Superior temporal gyrus (tissue), 1 donor: ENCODE measurements around the gene TMIGD3.

Experiments
- DNase-seq: peaks from one replicate; pipeline ENCODE4 v3.0.0-alpha.2; 2016; ENCODE audit errors: extremely low spot score

TMIGD3 gene

DNA sequence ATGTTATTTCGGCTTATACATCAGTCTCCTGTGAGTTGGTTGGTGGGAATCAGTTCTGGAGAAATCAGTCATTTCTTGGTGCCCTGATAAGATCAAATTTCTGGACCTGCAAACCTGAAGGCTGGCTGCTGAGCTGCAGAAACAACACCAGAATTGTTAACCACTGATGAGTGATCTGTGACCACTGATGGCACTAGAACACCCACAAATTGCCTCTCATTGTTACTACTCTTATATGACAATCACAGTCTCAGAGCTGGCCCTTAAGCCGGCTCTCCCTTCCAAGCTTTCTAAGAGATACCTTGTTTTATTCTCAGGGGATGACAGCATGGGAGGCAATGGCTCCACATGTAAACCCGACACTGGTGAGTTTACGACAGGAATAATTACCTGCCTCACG is 27.7 kb downstream of the TMIGD3 start:
- DNase-seq = no peak

DNA sequence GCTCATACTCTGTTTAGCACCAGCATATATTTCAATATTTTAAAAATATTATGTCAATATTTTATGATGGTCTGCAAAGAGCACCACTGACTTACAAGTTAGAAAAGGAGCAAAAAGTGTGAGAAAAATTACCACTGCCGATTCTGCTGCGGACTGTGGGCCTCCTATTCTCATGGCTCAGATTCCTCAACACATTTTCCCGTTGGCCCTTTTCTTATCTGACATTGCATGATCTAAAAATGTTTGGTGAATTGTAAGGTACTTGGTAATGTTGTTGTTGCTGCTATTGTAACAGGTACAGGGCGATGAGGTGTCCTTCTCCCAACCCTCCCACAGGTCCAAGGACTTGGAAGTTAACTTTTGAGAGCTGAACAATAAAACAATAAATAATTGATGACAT is 28.9 kb downstream of the TMIGD3 start:
- no peak for DNase-seq

DNA sequence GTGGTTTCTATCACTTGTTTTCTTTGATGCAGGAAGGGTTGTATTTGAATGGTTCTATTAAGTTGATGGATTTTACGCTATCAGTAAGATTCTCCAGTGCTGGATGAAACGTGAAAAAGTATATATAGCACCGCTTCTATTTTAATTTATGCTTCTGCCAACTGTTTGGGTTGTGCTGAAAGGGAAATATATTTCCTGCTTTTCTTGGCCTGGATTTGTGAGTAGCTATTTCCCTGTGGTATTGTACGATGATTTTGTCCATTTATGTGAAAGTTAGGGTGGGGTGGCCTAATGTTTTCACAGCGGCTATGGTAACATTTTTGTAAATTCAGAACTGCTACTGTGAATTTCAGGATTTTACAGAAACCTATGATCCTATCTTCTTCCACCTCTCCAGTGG is 29.3 kb downstream of the TMIGD3 start:
- DNase-seq = no peak

DNA sequence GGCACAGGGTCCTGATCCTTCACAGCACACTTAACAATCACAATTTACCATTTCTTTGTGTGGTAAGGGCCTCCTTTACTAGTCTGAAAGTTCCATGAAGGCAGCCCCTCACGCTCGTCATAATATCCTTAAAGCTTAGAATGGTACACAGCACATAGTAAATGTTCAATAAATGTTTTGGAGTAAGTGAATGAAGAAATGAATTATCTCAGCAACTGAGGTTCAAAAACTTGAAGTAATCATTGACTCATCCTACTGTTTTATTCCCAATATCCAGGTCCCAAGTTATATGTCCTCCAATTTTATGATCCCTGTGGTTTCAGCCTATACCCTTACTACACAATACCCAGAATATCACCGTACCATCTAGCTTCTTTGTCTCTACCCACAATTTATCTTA is 31.9 kb downstream of the TMIGD3 start:
- DNase-seq = no peak

DNA sequence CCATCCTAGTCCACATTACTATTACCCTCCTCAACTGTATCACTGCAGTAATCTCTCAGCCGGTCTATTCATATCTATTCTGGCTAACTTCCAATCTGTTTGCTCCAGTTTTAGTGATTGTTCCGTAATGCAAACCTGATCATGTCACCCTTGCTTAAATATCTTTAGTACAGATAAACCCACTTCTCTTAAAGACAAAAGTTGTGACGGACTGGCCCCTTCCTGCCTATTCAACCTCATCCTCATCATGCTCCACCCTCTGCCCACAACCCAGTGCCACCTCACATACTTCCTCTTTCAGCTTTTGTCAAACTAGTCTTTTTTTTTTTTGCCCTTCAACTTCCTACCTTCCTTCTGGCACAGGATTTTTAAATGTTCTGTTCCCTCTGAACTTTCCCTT is 32.4 kb downstream of the TMIGD3 start:
- DNase-seq = no peak

DNA sequence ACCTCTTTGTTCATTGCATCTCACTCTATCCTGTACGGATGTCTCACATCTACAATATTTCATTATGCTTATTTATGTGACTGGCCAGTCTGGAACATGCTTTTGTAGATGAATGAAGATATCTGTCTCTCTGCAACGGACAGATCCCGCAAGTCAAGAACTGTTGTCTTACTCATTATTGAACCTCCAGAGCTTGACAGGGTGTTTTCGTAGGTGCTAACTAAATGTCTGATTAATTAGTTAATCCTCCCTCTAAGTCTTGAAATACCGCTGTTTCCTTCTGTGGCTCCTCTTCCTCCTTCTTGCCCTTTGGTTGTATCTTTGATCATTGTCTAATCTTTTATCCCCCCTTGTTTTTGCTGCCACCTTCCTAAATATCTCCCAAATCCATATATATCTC is 32.8 kb downstream of the TMIGD3 start:
- DNase-seq = no peak

DNA sequence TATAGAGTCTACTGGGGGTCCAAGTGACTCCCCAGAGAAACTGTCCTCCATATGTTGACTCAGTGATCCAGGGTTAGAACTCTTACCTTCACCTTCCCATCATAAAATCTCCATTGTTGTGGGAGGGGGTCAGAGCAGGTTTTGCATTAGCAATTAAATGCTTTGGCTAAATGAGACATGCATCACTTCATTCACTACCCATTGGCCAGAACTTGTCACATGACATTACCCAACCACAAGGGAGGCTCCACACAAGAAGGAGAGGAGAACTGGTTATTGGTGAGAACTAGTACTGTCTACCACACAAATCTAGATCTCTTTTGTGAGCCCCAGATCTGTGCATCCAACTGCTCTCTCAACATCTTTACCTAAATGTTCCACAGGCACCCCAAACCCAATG is 33.9 kb downstream of the TMIGD3 start:
- no peak for DNase-seq

DNA sequence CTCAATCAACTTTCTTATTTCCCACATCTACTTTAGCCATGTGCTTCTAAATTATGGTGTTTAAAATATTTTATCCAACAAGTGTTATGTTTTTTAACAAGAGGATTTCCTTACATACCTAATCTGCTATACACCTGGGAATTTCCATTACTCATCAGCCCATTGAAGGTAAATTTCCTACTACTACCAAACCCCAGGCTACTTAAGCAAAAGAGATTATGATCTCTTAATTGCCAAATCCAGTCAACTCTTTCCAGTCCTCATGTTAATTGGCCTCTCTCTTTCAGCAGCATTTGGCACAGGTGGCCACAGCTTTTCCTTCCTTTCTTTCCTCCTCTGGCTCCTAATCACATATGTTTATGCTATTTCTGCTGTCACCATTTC is 34.7 kb downstream of the TMIGD3 start:
- DNase-seq = no peak

DNA sequence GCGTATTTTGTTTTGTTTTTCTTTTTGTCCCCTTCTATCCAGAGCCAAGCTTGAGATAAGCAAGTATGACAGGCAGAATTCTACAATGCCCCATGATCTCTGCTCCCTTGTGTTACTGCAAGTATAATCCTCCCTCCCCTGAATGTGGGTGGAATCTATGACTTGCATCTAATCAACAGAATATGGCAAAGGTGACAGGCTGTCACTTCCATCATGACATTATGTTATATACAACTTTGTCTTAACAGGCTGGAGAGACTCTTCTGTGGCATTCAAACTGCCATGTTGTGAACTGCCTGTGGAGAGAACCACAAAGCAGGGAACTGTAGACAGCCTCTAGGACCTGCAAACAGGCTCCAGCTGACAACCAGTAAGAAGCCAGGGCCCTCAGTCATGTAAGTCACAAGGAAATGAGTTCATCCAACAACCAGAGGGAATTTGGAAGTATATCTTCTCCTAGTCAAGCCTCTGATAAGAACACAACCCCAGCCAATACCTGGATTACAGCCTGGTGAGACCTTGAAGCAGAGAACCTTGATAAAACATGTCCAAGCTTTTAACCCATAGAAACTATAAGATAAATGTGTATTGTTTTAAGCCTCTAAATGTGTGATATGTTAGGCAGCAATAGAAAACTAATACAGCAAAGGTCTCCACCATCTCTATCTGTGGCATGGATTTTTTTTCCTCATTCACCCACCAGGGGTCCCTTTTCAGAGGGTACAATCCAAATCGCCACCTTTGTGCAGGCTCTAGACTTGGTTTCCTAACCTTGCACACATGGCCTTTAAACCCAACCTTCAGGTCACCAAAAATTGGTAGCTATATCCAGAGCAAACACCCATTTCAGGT is 35.3 kb downstream of the TMIGD3 start:
- no peak for DNase-seq

DNA sequence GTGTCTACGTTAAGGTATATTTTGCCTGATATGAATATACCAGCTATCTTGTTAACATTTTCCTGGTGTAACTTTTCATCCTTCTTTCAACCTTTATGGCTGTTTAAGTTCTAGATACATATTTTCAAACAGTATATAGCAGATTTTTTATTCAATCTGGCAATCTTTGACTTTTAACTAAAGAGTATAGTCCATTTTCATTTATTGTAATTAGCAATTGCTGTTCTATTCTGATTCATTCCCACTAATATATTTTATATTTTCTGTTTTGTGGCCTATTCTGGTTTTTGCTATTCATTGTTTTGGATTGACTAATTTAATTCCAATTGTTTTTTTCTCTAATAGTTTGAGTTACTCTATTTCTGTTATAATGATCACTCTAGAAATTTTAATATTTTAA is 37.0 kb downstream of the TMIGD3 start:
- no peak for DNase-seq

DNA sequence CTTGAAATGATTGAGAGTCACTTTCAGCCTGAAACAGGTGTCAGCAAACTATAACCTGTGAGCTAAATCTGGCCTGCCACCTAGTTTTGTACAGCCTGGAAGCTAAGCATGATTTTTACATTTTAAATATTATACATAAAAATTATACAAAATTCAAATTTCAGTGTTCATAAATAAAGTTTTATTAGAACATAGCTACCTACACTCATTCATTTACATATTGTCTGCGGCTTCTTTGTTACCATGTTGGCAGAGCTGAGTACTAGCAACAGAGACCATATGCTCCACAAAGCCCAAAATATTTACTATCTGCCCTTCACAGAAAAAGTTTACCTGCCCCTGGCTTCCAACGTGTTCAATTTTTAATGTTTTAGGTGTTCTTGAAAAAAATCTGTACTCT is 37.7 kb downstream of the TMIGD3 start:
- DNase-seq = no peak

DNA sequence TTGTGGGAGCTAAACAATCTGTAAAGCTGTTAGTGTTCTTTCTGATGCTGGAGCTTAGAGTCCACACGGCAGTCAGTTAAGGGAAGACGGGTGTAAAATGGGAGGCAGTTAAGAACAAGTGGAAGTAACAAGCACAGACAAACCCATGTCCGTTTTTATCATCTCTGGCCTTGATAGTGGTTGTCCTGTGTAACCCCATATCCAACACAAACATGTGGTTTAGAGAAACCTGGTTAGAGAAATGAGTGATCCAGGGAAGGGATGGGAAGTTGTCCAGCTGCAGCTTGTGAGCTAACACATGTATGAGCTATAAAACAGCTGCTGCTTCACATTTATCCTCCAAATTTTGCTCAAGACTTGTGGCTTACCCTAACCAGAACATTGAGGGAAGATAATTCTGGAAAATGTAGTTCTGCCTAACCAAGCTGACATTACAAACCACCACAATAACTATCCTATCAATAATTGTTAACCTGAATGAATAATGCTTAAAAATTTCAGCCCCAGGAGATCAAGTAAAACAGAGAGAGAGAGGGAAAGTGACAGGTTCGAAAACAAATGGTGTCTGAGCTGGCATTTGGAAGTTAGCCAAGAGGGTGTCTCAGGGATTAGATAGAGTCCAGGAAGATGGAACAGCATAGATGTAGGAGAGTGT is 40.3 kb downstream of the TMIGD3 start:
- DNase-seq = no peak

DNA sequence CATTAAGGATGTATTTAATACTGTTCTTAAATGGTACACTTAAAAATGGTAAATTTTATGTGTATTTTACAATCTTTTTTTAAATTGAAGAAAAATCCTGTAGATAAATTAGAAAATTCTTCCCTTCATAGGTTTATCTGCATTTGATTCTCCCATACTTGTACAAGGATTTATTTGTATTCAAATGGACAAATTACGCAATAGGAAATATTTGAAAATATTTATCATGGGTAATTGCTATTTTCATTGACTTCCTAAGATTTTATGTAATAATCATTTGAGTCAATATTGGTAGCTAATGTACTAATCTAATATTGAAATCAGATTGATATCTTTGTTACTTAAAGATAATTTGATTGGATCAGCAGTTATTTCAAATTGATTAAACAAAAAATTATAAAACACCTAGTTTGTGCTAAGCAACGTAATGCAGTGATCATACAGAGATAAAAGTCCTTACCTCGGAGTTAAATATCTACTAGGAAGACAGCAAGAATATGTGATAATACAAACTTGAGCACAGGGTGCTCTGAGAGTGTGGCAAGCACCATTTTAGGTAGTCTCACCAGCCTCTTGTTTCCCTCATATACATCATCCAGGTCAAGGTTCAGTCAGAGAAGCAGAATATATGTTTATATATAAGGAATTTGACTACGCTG is 40.9 kb downstream of the TMIGD3 start:
- no peak for DNase-seq

DNA sequence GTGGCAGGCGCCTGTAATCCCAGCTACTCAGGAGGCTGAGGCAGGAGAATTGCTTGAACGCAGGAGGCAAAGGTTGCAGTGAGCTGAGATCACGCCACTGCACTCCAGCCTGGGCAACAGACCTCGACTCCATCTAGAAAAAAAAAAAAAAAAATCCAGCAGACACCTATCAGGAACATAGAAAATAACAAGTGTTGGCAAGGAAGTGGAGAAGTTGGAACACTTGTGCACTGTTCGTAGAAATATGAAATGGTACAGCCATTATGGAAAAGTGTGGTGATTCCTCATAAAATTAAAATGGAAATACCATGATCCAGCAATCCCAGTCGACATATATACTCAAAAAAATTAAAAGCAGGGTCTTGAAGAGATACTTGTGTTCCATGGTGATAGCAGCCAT is 41.7 kb downstream of the TMIGD3 start:
- no peak for DNase-seq

DNA sequence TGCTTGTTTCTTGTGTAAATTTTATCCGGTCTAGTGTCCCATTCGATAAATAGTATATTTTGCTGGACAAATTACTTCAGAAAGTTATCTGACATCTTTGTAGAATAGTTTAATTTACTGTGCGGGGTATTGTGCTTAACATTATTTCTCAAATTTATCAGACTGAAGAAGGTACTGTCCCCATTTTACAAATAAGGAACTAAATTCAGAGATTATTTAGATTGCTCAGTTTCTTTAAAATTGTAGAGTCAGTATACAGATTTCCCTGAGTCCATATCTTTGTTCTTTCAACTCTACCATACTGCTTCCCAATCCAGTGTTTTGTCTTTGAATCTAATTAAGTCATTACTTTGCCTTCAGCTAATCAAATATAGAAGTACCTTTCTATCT is 47.8 kb downstream of the TMIGD3 start:
- no peak for DNase-seq

DNA sequence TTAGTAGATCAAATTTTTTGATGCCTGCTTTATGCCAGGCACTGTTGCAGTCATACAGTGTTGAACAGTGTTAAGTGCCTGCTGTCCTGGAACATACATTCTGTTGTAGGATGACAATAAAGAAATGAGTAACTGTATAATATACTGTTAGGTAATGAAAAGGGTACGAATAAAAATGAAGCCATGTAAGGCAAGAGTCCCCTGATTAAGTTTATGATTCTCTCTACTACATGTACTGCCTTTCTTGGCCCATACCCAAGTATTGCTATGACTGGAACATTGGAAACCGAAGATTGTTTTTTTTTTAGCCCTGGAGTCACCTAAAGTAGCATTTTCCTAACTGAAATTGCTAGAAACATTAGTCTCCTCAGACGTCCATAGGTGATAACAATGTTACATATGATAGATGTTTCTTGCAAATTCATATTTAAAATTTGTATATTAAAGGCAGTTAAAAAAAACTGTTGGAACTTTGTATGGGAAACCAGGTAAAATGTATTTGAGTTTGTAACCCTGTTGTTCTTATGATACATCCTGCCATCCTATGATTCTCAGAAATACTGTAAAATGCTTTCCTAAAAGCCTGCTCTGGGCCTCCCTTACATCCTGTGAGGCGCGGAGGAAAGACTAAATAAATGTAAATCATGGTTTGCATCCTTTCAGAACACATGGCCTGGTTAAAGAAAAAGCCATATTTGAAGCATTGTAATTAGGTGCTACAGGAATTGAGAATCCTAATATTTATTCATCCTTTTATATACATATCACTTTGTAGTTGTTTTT is 48.4 kb downstream of the TMIGD3 start:
- DNase-seq = no peak

DNA sequence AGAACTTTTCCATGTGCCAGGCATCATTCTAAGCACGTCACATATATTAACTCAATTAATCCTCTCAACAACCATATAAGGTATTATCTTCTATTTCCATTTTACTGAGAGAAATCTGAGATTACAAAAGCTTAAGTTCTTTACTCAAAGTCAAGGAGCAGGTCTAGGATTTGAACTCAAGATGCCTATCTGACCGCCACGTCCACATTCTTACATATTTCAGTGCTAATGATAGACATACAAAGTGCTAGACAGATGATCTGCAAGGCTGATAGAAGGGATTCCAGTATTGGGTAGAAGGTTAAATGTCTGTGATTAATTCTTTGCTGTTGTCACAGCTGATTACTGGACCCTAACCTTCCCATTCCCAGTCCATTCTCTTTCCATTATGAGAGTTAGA is 49.7 kb downstream of the TMIGD3 start:
- DNase-seq = no peak

DNA sequence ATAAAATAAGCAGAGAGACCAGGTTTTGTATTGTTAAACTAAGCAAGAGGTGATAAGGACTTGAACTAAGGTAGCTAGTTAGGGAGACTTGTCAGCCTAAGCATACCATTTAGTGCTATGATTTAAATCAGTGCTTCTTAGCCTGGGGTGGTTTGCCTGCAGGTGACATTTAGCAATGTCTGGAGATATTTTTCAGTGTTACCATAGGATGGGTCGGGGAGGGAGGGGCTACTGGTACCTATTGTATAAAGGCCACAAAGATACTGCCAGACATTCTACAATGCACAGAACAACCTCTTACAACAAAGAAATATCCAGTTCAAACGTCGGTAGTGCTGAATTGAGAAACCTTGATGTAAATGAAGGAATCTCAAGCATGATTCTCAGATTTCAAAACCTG is 50.9 kb downstream of the TMIGD3 start:
- no peak for DNase-seq

DNA sequence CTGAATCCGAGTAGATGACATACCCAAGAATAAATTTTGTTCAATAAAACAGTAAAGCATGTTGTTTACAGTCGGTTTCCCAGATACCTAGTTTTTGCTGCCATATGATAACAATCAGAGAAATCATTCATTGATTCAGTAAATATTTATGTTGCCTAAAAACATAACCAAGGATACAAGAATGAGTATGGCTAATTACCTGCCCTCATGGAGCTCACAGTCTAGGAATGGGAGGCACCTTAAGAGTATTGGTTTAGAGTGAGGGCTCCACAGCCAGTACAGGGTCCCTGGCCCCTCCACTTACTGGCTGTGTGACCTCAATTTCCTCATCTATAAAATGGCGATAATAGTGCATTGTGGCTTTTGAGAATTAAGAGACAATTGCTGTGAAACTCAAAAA is 53.2 kb downstream of the TMIGD3 start:
- no peak for DNase-seq

DNA sequence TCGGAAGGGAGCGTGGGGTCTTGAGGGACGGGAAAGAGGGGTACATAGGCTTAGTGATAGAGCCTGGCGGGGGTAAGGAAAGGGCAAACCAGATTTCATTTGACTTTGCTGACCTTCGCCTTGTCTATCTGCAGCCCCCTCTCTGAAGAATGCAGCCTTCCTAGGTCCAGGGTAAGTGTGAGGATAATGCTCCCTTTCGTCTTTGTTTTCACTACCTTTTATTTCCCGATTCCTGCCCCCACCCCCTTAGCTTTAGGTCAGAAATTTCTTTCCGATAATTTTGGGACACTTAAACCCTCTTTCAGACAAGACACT is 53.8 kb downstream of the TMIGD3 start:
- no peak for DNase-seq

DNA sequence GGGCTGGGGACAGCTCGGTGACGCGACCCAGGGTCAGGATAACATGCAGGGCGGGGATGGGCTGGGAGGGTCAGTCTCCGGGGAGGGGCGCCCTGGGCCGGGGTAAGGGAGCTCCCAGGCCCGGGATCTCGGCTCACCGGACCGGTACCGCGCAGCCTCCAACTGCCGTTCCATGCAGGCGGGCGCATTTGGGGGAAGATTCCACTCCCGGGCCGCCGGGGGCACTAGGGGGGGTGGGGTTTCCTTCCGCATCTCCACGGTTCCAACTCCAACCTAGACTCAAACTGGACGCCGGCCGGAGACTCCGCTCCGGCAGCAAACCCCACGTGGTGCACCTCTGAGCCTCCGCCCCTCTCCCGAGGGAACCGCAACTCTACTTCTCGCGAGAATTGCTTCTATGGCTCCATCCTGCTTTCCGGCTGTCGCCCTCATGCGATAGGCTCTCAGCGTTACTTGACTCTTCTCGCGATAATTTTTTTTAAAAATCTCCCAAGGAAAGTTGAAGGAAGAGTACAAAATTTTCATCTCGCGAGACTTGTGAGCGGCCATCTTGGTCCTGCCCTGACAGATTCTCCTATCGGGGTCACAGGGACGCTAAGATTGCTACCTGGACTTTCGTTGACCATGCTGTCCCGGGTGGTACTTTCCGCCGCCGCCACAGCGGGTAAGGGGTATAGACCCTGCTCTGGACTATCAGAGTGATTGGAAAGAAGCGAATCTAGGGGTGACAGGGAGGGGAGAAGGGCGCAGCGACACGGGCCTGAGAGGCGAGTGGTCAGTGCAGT is 54.3 kb downstream of the TMIGD3 start, which contains the start of the genes ATP5PB and WDR77:
Gene ATP5PB, plus strand, starts transcription at position 547 of the 785 bp plus-strand sequence. Its CDS starts 78 bp downstream, at position 625.
Gene WDR77, minus strand, starts transcription at position 339 of the 785 bp plus-strand sequence. Its CDS starts 87 bp downstream, at position 252.
- peak; percentile 100 for DNase-seq
